GM12878 (cell line): ENCODE data around the gene RPL21. TPM values are rescaled to one million over a fixed set of nuclear protein-coding genes. Genes with fewer than 3 reads are reported as not detected.

Source experiments
- ATAC-seq: fragments of 200-7000 bp; cut with Tn5 transposase; 3 replicates; pipeline ENCODE4 v1.9.1; 2020; ENCODE audit warnings: mild to moderate bottlenecking, moderate library complexity
- BruUV-seq: library from RNA; stranded (reverse); fragments of 400-500 nt; replicated peaks from 2 replicates; lab custom pipeline; 2021; lab: Mats Ljungman, UMichigan
- CTCF ChIA-PET: fragments of 300-600 bp; sonication (Branson Sonifier 250); formaldehyde crosslinking; extraction: SDS; loops from one replicate; lab custom pipeline; 2021; ENCODE audit warnings: inconsistent platforms; lab: Yijun Ruan, JAX
- POLR2A ChIA-PET: fragments of 350-600 bp; formaldehyde crosslinking; extraction: SDS; loops from one replicate; lab custom pipeline; 2021; ENCODE audit warnings: inconsistent platforms; lab: Charles Lee
- RAD21 ChIA-PET: fragments of 300-600 bp; sonication (Branson Sonifier 250); formaldehyde crosslinking; loops from one replicate; lab custom pipeline; 2023; ENCODE audit warnings: antibody characterized with exemption; ENCODE audit not compliant: unreplicated experiment; lab: Charles Lee
- SMC1A ChIA-PET: fragments of 300-600 bp; sonication (Branson Sonifier 250); formaldehyde crosslinking; loops from one replicate; lab custom pipeline; 2023; ENCODE audit not compliant: unreplicated experiment, uncharacterized antibody; lab: Charles Lee
- DNase-seq: peaks from one replicate; pipeline ENCODE4 v3.0.0-alpha.2; 2011; ENCODE audit warnings: low read depth, low spot score
- FAIRE-seq: peaks from 3 replicates; lab custom pipeline; 2011; peaks lifted over from hg19 to GRCh38; lab: Jason Lieb, UNC
- H2AFZ ChIP-seq: 2 replicates; pipeline ENCODE4 v1.6.0; 2011; ENCODE audit warnings: low read depth, low read length, control low read depth; ENCODE audit not compliant: control insufficient read depth
- H3K27ac ChIP-seq: 2 replicates; pipeline ENCODE4 v1.5.1; 2011; ENCODE audit warnings: control low read depth; ENCODE audit not compliant: control insufficient read depth, insufficient read depth
- H3K27me3 ChIP-seq, 2 experiments: replicated peaks in 1 of 2; 2 replicates each; pipeline versions ENCODE4 v1.6.0 to v1.6.1; 2011; ENCODE audit warnings: low read length in 1 of 2; ENCODE audit not compliant: control insufficient read depth in 2 of 2, insufficient read depth in 2 of 2
- H3K36me3 ChIP-seq, 2 experiments: 2 replicates each; pipeline ENCODE4 v1.5.1; 2011; ENCODE audit warnings: low read length in 1 of 2; ENCODE audit not compliant: control insufficient read depth in 2 of 2, insufficient read depth in 2 of 2
- H3K4me1 ChIP-seq: 2 replicates; pipeline ENCODE4 v1.6.1; 2011; ENCODE audit warnings: mild to moderate bottlenecking, low read length, moderate library complexity, mixed read lengths; ENCODE audit not compliant: control insufficient read depth, insufficient read depth
- H3K4me2 ChIP-seq: 2 replicates; pipeline ENCODE4 v1.6.0; 2011; ENCODE audit warnings: control low read depth; ENCODE audit not compliant: control insufficient read depth, insufficient read depth
- H3K4me3 ChIP-seq: fragments of 200-600 bp; sonication (generic); 2 replicates; pipeline ENCODE4 v1.5.1; 2016
- H3K79me2 ChIP-seq: 2 replicates; pipeline ENCODE4 v1.6.0; 2011; ENCODE audit warnings: low read length; ENCODE audit not compliant: control insufficient read depth, insufficient read depth
- H3K9ac ChIP-seq: 2 replicates; pipeline ENCODE4 v1.8.0; 2011; ENCODE audit warnings: low read length, control low read depth, mixed read lengths; ENCODE audit not compliant: control insufficient read depth, insufficient read depth
- H3K9me3 ChIP-seq: replicated peaks from 3 replicates; pipeline ENCODE4 v1.5.1; 2011; ENCODE audit warnings: mild to moderate bottlenecking, low read length; ENCODE audit not compliant: control insufficient read depth, insufficient read depth
- H4K20me1 ChIP-seq: 2 replicates; pipeline ENCODE4 v1.6.0; 2011; ENCODE audit not compliant: control insufficient read depth, insufficient read depth
- BMI1 ChIP-seq: fragments of 450-650 bp; IDR thresholded peaks from 2 replicates; pipeline ENCODE4 v1.6.1; 2016; ENCODE audit warnings: mild to moderate bottlenecking, moderate library complexity, borderline replicate concordance
- CUX1 ChIP-seq: IDR thresholded peaks from 2 replicates; pipeline ENCODE4 v1.6.1; 2012; ENCODE audit warnings: improper control_type of control experiment, low read depth, low read length; ENCODE audit not compliant: insufficient replicate concordance
- EED ChIP-seq: sonication (generic); IDR thresholded peaks from 2 replicates; pipeline ENCODE4 v1.6.1; 2016; ENCODE audit warnings: antibody characterized with exemption, low read depth
- FOXK2 ChIP-seq: fragments of 450-650 bp; IDR thresholded peaks from 2 replicates; pipeline ENCODE4 v1.6.1; 2017; ENCODE audit warnings: mild to moderate bottlenecking, moderate library complexity
- IRF4 ChIP-seq: IDR thresholded peaks from 2 replicates; pipeline ENCODE4 v1.6.1; 2011; ENCODE audit warnings: low read depth, low read length
- LARP7 ChIP-seq: fragments of 450-650 bp; IDR thresholded peaks from 2 replicates; pipeline ENCODE4 v1.6.1; 2017; ENCODE audit warnings: mild to moderate bottlenecking
- NR2C2 ChIP-seq: IDR thresholded peaks from 2 replicates; pipeline ENCODE4 v1.6.1; 2011; ENCODE audit warnings: borderline replicate concordance, low read depth; ENCODE audit not compliant: control insufficient read depth, insufficient read length
- PML ChIP-seq: IDR thresholded peaks from 2 replicates; pipeline ENCODE4 v1.6.1; 2012; ENCODE audit warnings: low read length, inconsistent platforms
- RBBP5 ChIP-seq: fragments of 200-600 bp; sonication (generic); conservative IDR thresholded peaks from 2 replicates; pipeline ENCODE4 v1.6.1; 2016
- RELA ChIP-seq: fragments of 450-650 bp; IDR thresholded peaks from 2 replicates; pipeline ENCODE4 v1.8.0; 2014; ENCODE audit warnings: borderline replicate concordance; ENCODE audit not compliant: partially characterized antibody
- REST ChIP-seq: IDR thresholded peaks from 2 replicates; pipeline ENCODE4 v1.6.1; 2012; ENCODE audit warnings: mild to moderate bottlenecking, low read depth, low read length
- SMARCA5 ChIP-seq: fragments of 450-650 bp; IDR thresholded peaks from 2 replicates; pipeline ENCODE4 v1.6.1; 2017; ENCODE audit warnings: mild to moderate bottlenecking
- SREBF2 ChIP-seq: IDR thresholded peaks from 2 replicates; pipeline ENCODE4 v1.6.1; 2012; ENCODE audit warnings: mild to moderate bottlenecking, low read length
- TCF12 ChIP-seq: IDR thresholded peaks from 2 replicates; pipeline ENCODE4 v1.6.1; 2011; ENCODE audit warnings: low read depth, mild to moderate bottlenecking, low read length
- USF2 ChIP-seq: IDR thresholded peaks from 2 replicates; pipeline ENCODE4 v1.6.1; 2011; ENCODE audit warnings: low read depth, low read length, improper control_type of control experiment, borderline replicate concordance
- ZNF24 ChIP-seq: fragments of 450-650 bp; IDR thresholded peaks from 2 replicates; pipeline ENCODE4 v1.6.1; 2017; ENCODE audit warnings: antibody characterized with exemption, mild to moderate bottlenecking
- ZSCAN29 ChIP-seq: fragments of 450-650 bp; IDR thresholded peaks from 2 replicates; pipeline ENCODE4 v1.6.1; 2017; ENCODE audit warnings: mild to moderate bottlenecking, moderate library complexity
- whole genome bisulfite sequencing: methylation state at CpG from one replicate; pipeline ENCODE4 v1.1.6; 2016; ENCODE audit warnings: low lambda C conversion rate; ENCODE audit not compliant: insufficient replicate concordance, insufficient coverage; ENCODE audit errors: missing lambda C conversion rate; 5-methylcytosine and 5-hydroxymethylcytosine counted together
- in situ Hi-C: fragments of 300-500 bp; cut with MboI; formaldehyde crosslinking; loops from 9 replicates; pipeline ENCODE4 v1.14.3; 2018; ENCODE audit warnings: mixed read lengths
- intact Hi-C: fragments of 100-400 bp; cut with micrococcal nuclease; formaldehyde crosslinking; loops from one replicate; pipeline ENCODE4 v1.14.2; 2022; ENCODE audit not compliant: unreplicated experiment
- polyA plus RNA-seq, 11 experiments: library from polyadenylated mRNA; depleted of rRNA in 4 of 11; unstranded in 6 of 11; stranded (reverse) in 5 of 11; fragments of >200 nt; fragmentation: Nextera tagmentation in 4 of 11; fragmentation: Illumina TruSeq in 1 of 11; extraction: Ambion mirVana in 4 of 11; extraction: Trizol in 1 of 11; gene quantifications; 1 replicate in 1 of 11; 2 replicates in 10 of 11; pipeline versions ENCODE4 v1.2.1 to v1.2.3, GENCODE V29; 2011 to 2016; ENCODE audit warnings: inconsistent platforms in 2 of 11, missing spikeins in 2 of 11, low read depth in 1 of 11
- total RNA-seq, 4 experiments: library from RNA; depleted of rRNA in 3 of 4; stranded (reverse); fragments of >200 nt in 3 of 4; fragmentation: Illumina TruSeq in 1 of 4; extraction: Trizol in 1 of 4; gene quantifications; 2 replicates each; pipeline versions ENCODE4 v1.2.1 to v1.2.3, GENCODE V29; 2013 to 2021

RPL21 gene
- total and polyA plus RNA-seq, 10 of the 15 experiments (the other 5 are each of a cell fraction or from before 2014, with no cell fraction given), result 817 to 9,760 (median 1,698) TPM

GRCh38 chr13:27245610-27246009 is 5.7 kb upstream of the RPL21 start:
- Histone ChIP-seq H3K36me3 (0 out of 4 replicates have a peak, but pooled peaks cover 0 to 3% of the 10 kb centered on the region in 2 experiments), H3K4me2 (no peak overlapping the region), H3K9me3 (no peaks in the 10 kb centered on the region), H2AFZ (no peak overlapping the region), H3K27ac (no peak overlapping the region), H3K27me3 (no peaks in the 10 kb centered on the region), H3K79me2 (peaks cover 16% of the 10 kb centered on the region), H3K4me1 (no peaks in the 10 kb centered on the region), H3K4me3 (no peak overlapping the region), H3K9ac (no peak overlapping the region), H4K20me1 (no peaks in the 10 kb centered on the region)
- in situ Hi-C loops, result no loop called here
- intact Hi-C loops, result no loop called here
- DNase-seq (no peak), FAIRE-seq (no peak), ATAC-seq (no peak)
- TF ChIP-seq NR2C2 (no peak), RELA (no peak), SREBF2 (no peak), EED (no peak), ZSCAN29 (no peak), SMARCA5 (no peak), REST (no peak), ZNF24 (no peak), RBBP5 (no peak), BMI1 (no peak), TCF12 (no peak), CUX1 (no peak), IRF4 (no peak), FOXK2 (no peak), PML (no peak), USF2 (no peak), LARP7 (no peak)
- 90% methylated on average over 7 of the region's 7 CpGs for WGBS
- BruUV-seq, result no TSS peak
- SMC1A ChIA-PET, result interaction anchor here (0.7 kb wide), 1 partner anchor 361 kb away, joined by 3 read pairs; no protein-coding TSS in a partner anchor
- CTCF ChIA-PET, result no interaction called here
- POLR2A ChIA-PET, result interaction anchor here (0.7 kb wide), 1 partner anchor 100 kb away, joined by 9 read pairs; no protein-coding TSS in a partner anchor
- RAD21 ChIA-PET, result no interaction called here
